GM10266 (cell line): ENCODE data around the gene SLAMF9.

Experiments used
- DNase-seq: peaks from one replicate; pipeline ENCODE4 v3.0.0; 2012; ENCODE audit errors: extremely low spot score
- TF ChIP-seq, protein P1 (sequence below): IDR thresholded peaks from 2 replicates; pipeline ENCODE4 v1.5.1; 2012; ENCODE audit warnings: mild to moderate bottlenecking, low read depth; ENCODE audit not compliant: control insufficient read depth, insufficient read depth; ENCODE audit errors: missing control alignments

Gene SLAMF9

DNA sequence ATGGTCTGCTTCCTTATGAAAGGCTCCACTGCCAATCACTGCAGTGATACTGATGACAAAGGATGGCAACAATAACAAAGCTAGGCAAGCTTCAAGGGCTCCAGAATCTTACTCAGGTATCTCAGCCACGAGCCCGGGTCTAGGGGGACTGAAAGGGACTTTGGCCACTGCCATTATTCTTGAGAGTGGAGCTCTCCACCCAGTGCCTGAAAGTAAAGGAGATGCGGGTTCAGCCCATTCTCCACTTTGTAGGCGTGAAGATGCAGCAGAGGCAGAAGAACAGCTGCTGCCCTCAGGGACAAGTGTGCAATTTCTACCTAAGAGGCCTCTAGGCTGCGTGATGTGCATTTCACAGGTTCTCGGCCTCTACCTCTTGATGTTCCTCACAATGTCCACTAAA, 31.4 kb upstream of the SLAMF9 start:
- TF ChIP-seq, protein P1, sequence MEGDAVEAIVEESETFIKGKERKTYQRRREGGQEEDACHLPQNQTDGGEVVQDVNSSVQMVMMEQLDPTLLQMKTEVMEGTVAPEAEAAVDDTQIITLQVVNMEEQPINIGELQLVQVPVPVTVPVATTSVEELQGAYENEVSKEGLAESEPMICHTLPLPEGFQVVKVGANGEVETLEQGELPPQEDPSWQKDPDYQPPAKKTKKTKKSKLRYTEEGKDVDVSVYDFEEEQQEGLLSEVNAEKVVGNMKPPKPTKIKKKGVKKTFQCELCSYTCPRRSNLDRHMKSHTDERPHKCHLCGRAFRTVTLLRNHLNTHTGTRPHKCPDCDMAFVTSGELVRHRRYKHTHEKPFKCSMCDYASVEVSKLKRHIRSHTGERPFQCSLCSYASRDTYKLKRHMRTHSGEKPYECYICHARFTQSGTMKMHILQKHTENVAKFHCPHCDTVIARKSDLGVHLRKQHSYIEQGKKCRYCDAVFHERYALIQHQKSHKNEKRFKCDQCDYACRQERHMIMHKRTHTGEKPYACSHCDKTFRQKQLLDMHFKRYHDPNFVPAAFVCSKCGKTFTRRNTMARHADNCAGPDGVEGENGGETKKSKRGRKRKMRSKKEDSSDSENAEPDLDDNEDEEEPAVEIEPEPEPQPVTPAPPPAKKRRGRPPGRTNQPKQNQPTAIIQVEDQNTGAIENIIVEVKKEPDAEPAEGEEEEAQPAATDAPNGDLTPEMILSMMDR: no peak
- no peak for DNase-seq

DNA sequence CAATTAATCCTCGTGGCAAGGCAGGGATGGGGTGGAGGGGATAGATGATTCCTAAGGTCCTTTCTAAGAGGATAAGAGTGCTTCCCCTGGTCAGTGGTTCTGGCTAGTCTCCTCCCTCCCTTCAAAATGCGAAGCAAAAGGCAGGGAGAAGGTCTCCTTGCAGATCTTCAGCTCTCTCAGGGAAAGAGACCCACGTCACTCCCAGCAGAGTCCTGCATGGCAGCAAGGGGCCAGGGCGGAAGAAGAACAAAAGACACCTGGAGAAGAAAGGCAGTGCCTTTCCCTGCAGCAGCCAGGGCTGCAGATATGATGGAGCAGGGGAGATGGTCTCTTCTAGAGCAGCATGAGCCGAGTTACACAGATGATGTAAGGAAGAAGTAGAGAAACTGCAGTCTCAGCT, 29.6 kb upstream of the SLAMF9 start:
- DNase-seq: no peak
- TF ChIP-seq, protein P1: no peak

DNA sequence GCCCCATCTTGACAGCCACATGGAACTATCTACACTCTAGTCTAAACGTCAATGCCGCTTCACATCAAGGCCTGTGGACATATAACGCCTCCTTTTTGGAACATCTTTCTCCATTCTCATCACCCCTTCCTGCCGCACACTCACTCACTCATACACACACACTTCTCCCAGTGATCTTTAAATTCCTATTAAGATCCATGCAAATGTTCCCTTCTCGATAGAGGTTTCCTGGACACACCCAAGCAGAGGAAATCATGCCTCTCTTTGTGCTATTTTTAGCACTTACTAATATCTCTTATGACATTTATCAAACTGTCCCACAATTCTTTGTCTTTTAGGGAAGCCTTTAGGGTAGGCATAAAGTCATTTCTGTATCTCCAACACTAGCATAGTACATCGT, 28.2 kb upstream of the SLAMF9 start:
- TF ChIP-seq, protein P1: no peak
- no peak for DNase-seq

DNA sequence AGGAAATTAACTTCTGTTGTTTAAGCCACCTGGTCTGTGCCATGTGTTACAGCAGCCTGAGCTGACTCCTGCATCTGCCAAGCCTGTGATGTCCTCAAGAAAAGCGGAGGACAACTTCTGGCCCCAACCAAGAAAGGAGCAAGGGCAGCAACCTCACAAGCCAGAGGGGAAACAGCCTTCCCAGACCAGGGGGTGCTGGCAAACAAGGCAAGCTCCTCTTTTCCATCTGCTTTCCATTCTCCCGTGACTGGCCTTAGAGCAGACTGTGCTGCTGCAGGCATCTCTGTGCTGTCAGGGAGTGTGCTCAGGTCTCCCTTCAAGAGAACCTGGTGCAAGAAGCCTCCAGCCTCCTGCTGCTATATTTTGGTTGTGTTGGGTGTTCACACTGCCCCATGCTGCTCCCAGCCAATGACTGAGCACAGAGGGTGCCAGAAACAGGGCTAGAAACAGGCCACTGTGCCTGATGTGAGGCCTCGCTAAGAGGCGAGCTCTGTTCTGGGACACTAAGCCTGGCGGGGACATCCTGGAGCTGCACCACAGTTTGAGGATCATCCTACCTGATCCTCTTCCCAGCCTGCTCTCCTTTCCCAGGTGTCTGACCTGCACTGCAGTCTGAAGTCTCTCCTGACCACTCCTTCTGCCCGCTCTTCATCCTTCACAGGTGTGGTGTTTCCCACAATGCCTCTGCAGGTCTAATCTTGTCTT, 27.5 kb upstream of the SLAMF9 start:
- no peak for DNase-seq

DNA sequence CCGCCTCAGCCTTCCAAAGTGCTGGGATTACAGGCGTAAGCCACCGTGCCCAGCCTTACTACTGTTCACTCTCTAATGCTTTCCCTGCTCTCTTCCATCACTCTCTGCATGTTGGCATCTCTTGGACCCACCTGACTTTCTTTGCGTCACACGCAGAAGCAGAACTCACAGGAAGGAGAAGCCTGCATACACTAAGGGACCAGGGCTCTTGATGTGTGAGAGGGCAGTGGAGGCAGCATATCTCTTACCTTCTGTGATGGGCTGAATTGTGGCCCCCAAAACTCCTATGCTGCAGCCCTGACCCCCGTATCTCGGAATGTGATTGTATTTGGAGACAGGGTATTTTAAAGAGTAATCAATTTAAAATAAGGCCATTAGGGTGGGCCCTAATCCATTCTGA, 26.7 kb upstream of the SLAMF9 start:
- DNase-seq: no peak
- TF ChIP-seq, protein P1: no peak

More for the DNA sequence above, 27.5 kb upstream of the SLAMF9 start:
- TF ChIP-seq, protein P1: no peak

DNA sequence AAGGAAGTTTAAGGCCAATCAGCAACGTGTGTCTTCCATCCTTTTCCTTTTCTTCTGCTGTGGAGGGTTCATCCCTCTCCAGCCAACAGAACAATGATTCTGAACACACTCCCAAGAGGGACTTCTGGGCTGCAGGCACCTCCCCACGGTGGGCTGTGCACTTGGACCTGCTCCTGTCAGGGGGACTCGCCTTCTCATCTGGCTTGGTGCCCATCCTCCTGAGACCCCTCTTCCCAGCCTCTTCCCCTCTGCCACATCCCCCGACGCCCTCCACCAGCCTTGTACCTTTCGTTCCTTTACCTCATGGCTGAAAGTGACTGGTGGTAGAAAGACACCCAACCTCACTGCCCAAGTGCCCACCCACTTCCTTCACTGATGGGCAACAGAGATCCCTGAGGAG, 26.0 kb upstream of the SLAMF9 start:
- no peak for DNase-seq
- TF ChIP-seq, protein P1: no peak

DNA sequence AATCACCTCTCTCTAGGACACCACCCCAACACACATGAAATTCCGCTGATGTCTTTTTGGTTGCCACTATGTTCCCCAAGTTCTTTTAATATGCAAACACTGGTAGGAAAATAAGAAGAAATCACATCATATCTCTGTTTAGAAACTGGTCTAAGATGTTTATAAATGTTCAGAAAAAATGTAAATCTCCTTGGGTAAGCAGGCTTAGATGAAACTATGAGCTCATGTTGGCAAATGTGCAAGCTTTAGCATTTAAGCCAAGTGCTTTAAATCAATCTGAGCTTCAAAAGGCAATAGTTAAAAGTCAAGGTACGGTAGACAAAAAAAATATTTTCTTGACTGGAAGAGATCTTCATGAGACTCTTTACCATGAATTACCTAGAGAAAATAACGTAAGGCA, 25.2 kb upstream of the SLAMF9 start:
- no peak for DNase-seq

More for the DNA sequence above, 25.2 kb upstream of the SLAMF9 start:
- TF ChIP-seq, protein P1: no peak
